HepG2 (cell line): ENCODE data around the gene HNRNPF.

Experiments used
- CCAR2 ChIP-seq: fragments of 200-400 bp; formaldehyde crosslinking; optimal IDR thresholded peaks from 2 replicates; pipeline ENCODE3; 2018; ENCODE audit warnings: low read depth, mild to moderate bottlenecking, low read length, moderate library complexity
- CREB3 ChIP-seq: sonication (generic); formaldehyde crosslinking; IDR thresholded peaks from 2 replicates; pipeline ENCODE4 v1.5.0; 2020; ENCODE audit warnings: missing genetic modification reagents
- CTCF ChIP-seq: sonication (generic); formaldehyde crosslinking; IDR thresholded peaks from 2 replicates; pipeline ENCODE4 v1.5.0; 2020; ENCODE audit warnings: mild to moderate bottlenecking, missing genetic modification reagents, moderate library complexity
- JUN ChIP-seq: sonication (generic); formaldehyde crosslinking; IDR thresholded peaks from 2 replicates; pipeline ENCODE4 v1.4.0; 2020; ENCODE audit warnings: mild to moderate bottlenecking, missing genetic modification reagents
- MAZ ChIP-seq, 2 experiments: sonication (generic) in 1 of 2; formaldehyde crosslinking in 1 of 2; IDR thresholded peaks; 2 replicates each; pipeline versions ENCODE4 v1.5.0 to v1.6.1; 2012 to 2020; ENCODE audit warnings: low read depth in 2 of 2, mild to moderate bottlenecking in 2 of 2, borderline replicate concordance in 1 of 2, improper control_type of control experiment in 1 of 2, low read length in 1 of 2, missing genetic modification reagents in 1 of 2, moderate library complexity in 1 of 2
- RAD21 ChIP-seq: fragments of 450-650 bp; formaldehyde crosslinking; IDR thresholded peaks from 2 replicates; pipeline ENCODE4 v1.5.0; 2020; ENCODE audit warnings: mild to moderate bottlenecking
- ZC3H13 ChIP-seq: sonication (generic); formaldehyde crosslinking; IDR thresholded peaks from 2 replicates; pipeline ENCODE4 v1.8.1; 2023; ENCODE audit warnings: mild to moderate bottlenecking, missing genetic modification reagents, moderate library complexity
- ZNF121 ChIP-seq: sonication (generic); formaldehyde crosslinking; IDR thresholded peaks from 2 replicates; pipeline ENCODE4 v1.5.0; 2020; ENCODE audit warnings: mild to moderate bottlenecking, missing genetic modification reagents

GRCh38 chr10:43408710-43409384 is at the start of gene HNRNPF:
- TF ChIP-seq RAD21 (CRISPR knock-in tag) = peak; percentile 49; the same call in 1 of the 2 replicates
- TF ChIP-seq CREB3 (CRISPR knock-in tag) = peak; percentile 89; the same call in 1 of the 2 replicates
- peak; percentile 58; the same call in 1 of the 2 replicates for TF ChIP-seq ZC3H13
- no peak; the same call in 1 of the 2 replicates for TF ChIP-seq CTCF (CRISPR knock-in tag)
- TF ChIP-seq JUN (CRISPR knock-in tag) = 0 out of 2 replicates have a peak, but pooled peaks have one; percentile 26
- no peak for TF ChIP-seq ZNF121 (CRISPR knock-in tag)
- TF ChIP-seq CCAR2 = no peak
- TF ChIP-seq MAZ (IDR thresholded peaks at IDR 0.05; ENCODE audit: borderline replicate concordance, low read depth, low read length) = peak; percentile 82; the same call in 1 of the 2 replicates
- peak; percentile 83; the same call in 1 of the 2 replicates for TF ChIP-seq MAZ (CRISPR knock-in tag; IDR thresholded peaks at IDR 0.05; ENCODE audit: low read depth)
